PFSK-1 (cell line): Measurements from ENCODE around the gene BZW1.

ENCODE experiments used
- FOXP2 ChIP-seq: optimal IDR thresholded peaks from 2 replicates; pipeline ENCODE3; 2011; ENCODE audit warnings: borderline replicate concordance, control low read depth, inconsistent platforms; ENCODE audit not compliant: insufficient read depth; ENCODE audit errors: extremely low read length, extremely low read depth
- POLR2AphosphoS5 ChIP-seq: IDR thresholded peaks from 2 replicates; pipeline ENCODE4 v1.6.1; 2012; ENCODE audit warnings: low read depth, mild to moderate bottlenecking, control low read depth, low read length, moderate library complexity
- REST ChIP-seq, 2 experiments: IDR thresholded peaks; 2 replicates each; pipeline versions ENCODE4 v1.6.1 to v1.8.0; 2011 to 2012; ENCODE audit warnings: low read depth in 2 of 2, low read length in 2 of 2, control low read depth in 1 of 2, inconsistent platforms in 1 of 2, mild to moderate bottlenecking in 1 of 2, moderate library complexity in 1 of 2; ENCODE audit not compliant: insufficient read depth in 1 of 2
- SIN3A ChIP-seq: IDR thresholded peaks from 2 replicates; pipeline ENCODE4 v1.6.1; 2012; ENCODE audit warnings: mild to moderate bottlenecking, low read length, moderate library complexity, borderline replicate concordance; ENCODE audit not compliant: insufficient read depth
- TAF1 ChIP-seq: IDR thresholded peaks from 2 replicates; pipeline ENCODE4 v1.6.1; 2012; ENCODE audit warnings: low read length, control low read depth, borderline replicate concordance; ENCODE audit not compliant: insufficient read depth

- no peak for TF ChIP-seq REST (IDR thresholded peaks at IDR 0.05; ENCODE audit: insufficient read depth in 1 of 2, low read depth in 2 of 2, low read length in 2 of 2)
- TF ChIP-seq POLR2AphosphoS5 = no peak
- TF ChIP-seq FOXP2 = no peak
- no peak for TF ChIP-seq SIN3A
- no peak for TF ChIP-seq TAF1
These were observed 30.1 kb upstream of the BZW1 start for GRCh38 chr2:200781616-200782015.
